HepG2 (cell line): ENCODE measurements around the gene TNFAIP3. TPM values are rescaled to one million over a fixed set of nuclear protein-coding genes. Genes with fewer than 3 reads are reported as not detected.

Source experiments
- ATAC-seq: fragments of 200-7000 bp; cut with Tn5 transposase; 3 replicates; pipeline ENCODE4 v1.9.1; 2020; ENCODE audit warnings: mild to moderate bottlenecking, moderate library complexity
- BruUV-seq: library from RNA; stranded (reverse); fragments of 400-500 nt; replicated peaks from 2 replicates; lab custom pipeline; 2021; lab: Mats Ljungman, UMichigan
- CTCF ChIA-PET: fragments of 300-600 bp; formaldehyde crosslinking; extraction: SDS; loops from one replicate; lab custom pipeline; 2021; ENCODE audit warnings: low total read pairs, inconsistent platforms, low intra/inter-chr PET ratio; lab: Yijun Ruan, JAX
- POLR2A ChIA-PET: fragments of 350-600 bp; sonication (Branson Sonifier 250); formaldehyde crosslinking; loops from one replicate; lab custom pipeline; 2020; ENCODE audit warnings: antibody characterized with exemption, inconsistent platforms; lab: Yijun Ruan, JAX
- DNase-seq: peaks from one replicate; pipeline ENCODE4 v3.0.0-alpha.2; 2015; ENCODE audit warnings: low spot score
- FAIRE-seq: peaks from 3 replicates; lab custom pipeline; 2011; peaks lifted over from hg19 to GRCh38; lab: Jason Lieb, UNC
- H2AFZ ChIP-seq: one replicate; pipeline ENCODE4 v1.6.1; 2011; ENCODE audit warnings: low read length, inconsistent platforms
- H3K27ac ChIP-seq: fragments of 300-600 bp; 3 replicates; pipeline ENCODE4 v1.8.0; 2011; ENCODE audit warnings: mixed run types, mild to moderate bottlenecking, mixed read lengths, low read length, inconsistent platforms; ENCODE audit not compliant: insufficient read depth; ENCODE audit errors: extremely low read length
- H3K27me3 ChIP-seq, 2 experiments: fragments of 200-600 bp in 1 of 2; 2 replicates in 1 of 2; 3 replicates in 1 of 2; pipeline versions ENCODE4 v1.6.0 to v1.8.0; 2011; ENCODE audit warnings: low read length in 2 of 2, mild to moderate bottlenecking in 2 of 2, moderate library complexity in 2 of 2, inconsistent platforms in 1 of 2; ENCODE audit not compliant: insufficient read depth in 2 of 2, control insufficient read depth in 1 of 2
- H3K36me3 ChIP-seq, 2 experiments: fragments of 200-600 bp in 1 of 2; replicated peaks in 1 of 2; 2 replicates in 1 of 2; 3 replicates in 1 of 2; pipeline versions ENCODE4 v1.5.1 to v1.8.0; 2011; ENCODE audit warnings: low read length in 2 of 2, inconsistent platforms in 1 of 2; ENCODE audit not compliant: insufficient read depth in 2 of 2, control insufficient read depth in 1 of 2
- H3K4me1 ChIP-seq: 2 replicates; pipeline ENCODE4 v1.5.1; 2012; ENCODE audit warnings: low read length, inconsistent platforms; ENCODE audit not compliant: insufficient read depth
- H3K4me2 ChIP-seq: 2 replicates; pipeline ENCODE4 v1.6.0; 2011; ENCODE audit warnings: low read depth, low read length, inconsistent platforms
- H3K4me3 ChIP-seq, 3 experiments: fragments of 200-600 bp in 1 of 3; sonication (generic), shearing (Covaris generic) in 1 of 3; replicated peaks in 1 of 3; 2 replicates each; pipeline ENCODE4 v1.5.1; 2011 to 2016; ENCODE audit warnings: low read length in 3 of 3, inconsistent platforms in 2 of 3, low read depth in 2 of 3, mild to moderate bottlenecking in 2 of 3, control low read depth in 1 of 3, mixed read lengths in 1 of 3; ENCODE audit not compliant: insufficient read depth in 1 of 3
- H3K79me2 ChIP-seq: one replicate; pipeline ENCODE4 v1.6.1; 2011; ENCODE audit warnings: low read length, inconsistent platforms; ENCODE audit not compliant: insufficient read depth
- H3K9ac ChIP-seq: 2 replicates; pipeline ENCODE4 v1.6.0; 2011; ENCODE audit warnings: mild to moderate bottlenecking, low read depth, low read length, inconsistent platforms; ENCODE audit not compliant: insufficient read depth
- H3K9me3 ChIP-seq: 2 replicates; pipeline ENCODE4 v1.5.1; 2012; ENCODE audit warnings: mild to moderate bottlenecking, low read length
- H4K20me1 ChIP-seq: 2 replicates; pipeline ENCODE4 v1.6.0; 2011; ENCODE audit warnings: inconsistent platforms, mild to moderate bottlenecking, low read length, moderate library complexity; ENCODE audit not compliant: insufficient read depth
- DR1 ChIP-seq: sonication (generic); formaldehyde crosslinking; IDR thresholded peaks from 2 replicates; pipeline ENCODE4 v1.8.0; 2021; ENCODE audit warnings: mild to moderate bottlenecking, missing genetic modification reagents, inconsistent platforms
- GLI4 ChIP-seq: sonication (generic); formaldehyde crosslinking; IDR thresholded peaks from 2 replicates; pipeline ENCODE4 v1.5.1; 2020; ENCODE audit warnings: missing genetic modification reagents, mild to moderate bottlenecking, moderate library complexity, borderline replicate concordance
- NCOA1 ChIP-seq: sonication (generic); formaldehyde crosslinking; IDR thresholded peaks from 2 replicates; pipeline ENCODE4 v1.9.0; 2021; ENCODE audit warnings: missing genetic modification reagents
- PPARG ChIP-seq: conservative IDR thresholded peaks from 2 replicates; pipeline ENCODE4 v1.6.1; 2016; ENCODE audit warnings: missing biosample characterization, missing genetic modification reagents
- TRIM24 ChIP-seq: sonication (generic); formaldehyde crosslinking; IDR thresholded peaks from 2 replicates; pipeline ENCODE4 v1.8.0; 2022; ENCODE audit warnings: mild to moderate bottlenecking, missing genetic modification reagents
- ZFP36 ChIP-seq: fragments of 150-350 bp; IDR thresholded peaks from 2 replicates; pipeline ENCODE4 v1.6.1; 2018; ENCODE audit warnings: borderline replicate concordance, low read length, low read depth; ENCODE audit not compliant: partially characterized antibody
- ZFP82 ChIP-seq: sonication (generic); formaldehyde crosslinking; IDR thresholded peaks from 2 replicates; pipeline ENCODE4 v1.5.1; 2020; ENCODE audit warnings: mild to moderate bottlenecking, missing genetic modification reagents, borderline replicate concordance
- ZNF615 ChIP-seq: sonication (generic); formaldehyde crosslinking; IDR thresholded peaks from 2 replicates; pipeline ENCODE4 v1.5.0; 2020; ENCODE audit warnings: mild to moderate bottlenecking, missing genetic modification reagents, borderline replicate concordance
- WGBS: methylation state at CpG from one replicate; pipeline ENCODE4 v1.1.6; 2017; ENCODE audit warnings: low lambda C conversion rate; 5-methylcytosine and 5-hydroxymethylcytosine counted together
- in situ Hi-C: cut with HindIII; loops from 2 replicates; pipeline ENCODE4 v1.10.0; 2017; ENCODE audit warnings: low pct_unique_long_range_greater_than_20kb; ENCODE audit not compliant: extremely low pct_ligation_motif_present
- intact Hi-C: fragments of 100-400 bp; cut with micrococcal nuclease; formaldehyde crosslinking; loops from one replicate; pipeline ENCODE4 v1.10.0; 2022; ENCODE audit not compliant: unreplicated experiment
- polyA plus RNA-seq, 8 experiments: library from polyadenylated mRNA; depleted of rRNA in 3 of 8; stranded (reverse) in 7 of 8; unstranded in 1 of 8; fragments of >200 nt; fragmentation: Illumina TruSeq in 4 of 8; extraction: Trizol in 4 of 8; gene quantifications; 2 replicates each; pipeline versions ENCODE4 v1.2.1 to v1.2.3, GENCODE V29; 2011 to 2016; ENCODE audit warnings: low read depth in 4 of 8, missing spikeins in 1 of 8, mixed read lengths in 1 of 8; ENCODE audit not compliant: insufficient read depth in 1 of 8
- total RNA-seq, 5 experiments: library from RNA; depleted of rRNA; stranded (reverse); fragments of >200 nt; fragmentation: Illumina TruSeq; extraction: Trizol; gene quantifications; 2 replicates each; pipeline ENCODE4 v1.2.3, GENCODE V29; 2016; ENCODE audit warnings: low read depth in 1 of 5
- TF ChIP-seq, protein P1 (sequence below): sonication (generic); formaldehyde crosslinking; IDR thresholded peaks from 2 replicates; pipeline ENCODE4 v1.4.0; 2020; ENCODE audit warnings: missing genetic modification reagents
- TF ChIP-seq, protein P2 (sequence below): sonication (generic); formaldehyde crosslinking; IDR thresholded peaks from 2 replicates; pipeline ENCODE4 v1.4.0; 2020; ENCODE audit warnings: missing genetic modification reagents
- TF ChIP-seq, protein P3 (sequence below): sonication (generic); formaldehyde crosslinking; IDR thresholded peaks from 2 replicates; pipeline ENCODE4 v1.5.0; 2020; ENCODE audit warnings: missing genetic modification reagents

The TNFAIP3 gene
- total and polyA plus RNA-seq, 2 of the 13 experiments (the other 11 are each of a cell fraction or from before 2014, with no cell fraction given) = 28.2 to 47.1 TPM

DNA sequence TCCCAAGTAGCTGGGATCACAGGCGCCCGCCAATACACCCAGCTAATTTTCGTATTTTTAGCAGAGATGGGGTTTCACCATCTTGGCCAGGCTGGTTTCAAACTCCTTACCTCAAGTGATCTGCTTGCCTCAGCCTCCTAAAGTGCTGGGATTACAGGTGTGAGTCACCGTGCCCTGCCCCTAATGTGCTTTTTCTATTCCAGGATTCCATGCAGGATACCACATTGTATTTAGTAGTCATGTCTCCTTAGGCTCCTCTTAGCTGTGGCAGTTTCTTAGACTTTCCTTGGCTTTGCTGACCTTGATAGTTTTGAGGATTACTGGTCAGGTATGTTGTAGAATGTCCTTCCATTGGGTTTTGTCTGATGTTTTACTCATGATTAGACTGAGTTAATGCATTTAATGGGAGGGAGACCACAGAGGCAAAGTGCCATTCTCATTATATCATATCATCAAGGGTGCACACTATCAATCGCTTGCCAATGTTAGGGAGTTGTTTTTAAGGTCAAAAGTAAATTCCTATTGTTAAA lies 39.6 kb upstream of the TNFAIP3 start:
- ATAC-seq = no peak

More for the DNA sequence above, 39.6 kb upstream of the TNFAIP3 start:
- H3K4me3 ChIP-seq = no peak overlapping the region
- FAIRE-seq = no peak
- TF ChIP-seq TRIM24 (CRISPR knock-in tag) (no peak), ZFP82 (CRISPR knock-in tag) (no peak), GLI4 (no peak), PPARG (CRISPR knock-in tag) (no peak), NCOA1 (no peak), ZNF615 (CRISPR knock-in tag) (no peak), DR1 (CRISPR knock-in tag) (no peak), ZFP36 (no peak)
- TF ChIP-seq, protein P1, sequence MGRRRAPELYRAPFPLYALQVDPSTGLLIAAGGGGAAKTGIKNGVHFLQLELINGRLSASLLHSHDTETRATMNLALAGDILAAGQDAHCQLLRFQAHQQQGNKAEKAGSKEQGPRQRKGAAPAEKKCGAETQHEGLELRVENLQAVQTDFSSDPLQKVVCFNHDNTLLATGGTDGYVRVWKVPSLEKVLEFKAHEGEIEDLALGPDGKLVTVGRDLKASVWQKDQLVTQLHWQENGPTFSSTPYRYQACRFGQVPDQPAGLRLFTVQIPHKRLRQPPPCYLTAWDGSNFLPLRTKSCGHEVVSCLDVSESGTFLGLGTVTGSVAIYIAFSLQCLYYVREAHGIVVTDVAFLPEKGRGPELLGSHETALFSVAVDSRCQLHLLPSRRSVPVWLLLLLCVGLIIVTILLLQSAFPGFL = no peak
- TF ChIP-seq, protein P2, sequence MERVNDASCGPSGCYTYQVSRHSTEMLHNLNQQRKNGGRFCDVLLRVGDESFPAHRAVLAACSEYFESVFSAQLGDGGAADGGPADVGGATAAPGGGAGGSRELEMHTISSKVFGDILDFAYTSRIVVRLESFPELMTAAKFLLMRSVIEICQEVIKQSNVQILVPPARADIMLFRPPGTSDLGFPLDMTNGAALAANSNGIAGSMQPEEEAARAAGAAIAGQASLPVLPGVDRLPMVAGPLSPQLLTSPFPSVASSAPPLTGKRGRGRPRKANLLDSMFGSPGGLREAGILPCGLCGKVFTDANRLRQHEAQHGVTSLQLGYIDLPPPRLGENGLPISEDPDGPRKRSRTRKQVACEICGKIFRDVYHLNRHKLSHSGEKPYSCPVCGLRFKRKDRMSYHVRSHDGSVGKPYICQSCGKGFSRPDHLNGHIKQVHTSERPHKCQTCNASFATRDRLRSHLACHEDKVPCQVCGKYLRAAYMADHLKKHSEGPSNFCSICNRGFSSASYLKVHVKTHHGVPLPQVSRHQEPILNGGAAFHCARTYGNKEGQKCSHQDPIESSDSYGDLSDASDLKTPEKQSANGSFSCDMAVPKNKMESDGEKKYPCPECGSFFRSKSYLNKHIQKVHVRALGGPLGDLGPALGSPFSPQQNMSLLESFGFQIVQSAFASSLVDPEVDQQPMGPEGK (CRISPR knock-in tag) = no peak
- TF ChIP-seq, protein P3, sequence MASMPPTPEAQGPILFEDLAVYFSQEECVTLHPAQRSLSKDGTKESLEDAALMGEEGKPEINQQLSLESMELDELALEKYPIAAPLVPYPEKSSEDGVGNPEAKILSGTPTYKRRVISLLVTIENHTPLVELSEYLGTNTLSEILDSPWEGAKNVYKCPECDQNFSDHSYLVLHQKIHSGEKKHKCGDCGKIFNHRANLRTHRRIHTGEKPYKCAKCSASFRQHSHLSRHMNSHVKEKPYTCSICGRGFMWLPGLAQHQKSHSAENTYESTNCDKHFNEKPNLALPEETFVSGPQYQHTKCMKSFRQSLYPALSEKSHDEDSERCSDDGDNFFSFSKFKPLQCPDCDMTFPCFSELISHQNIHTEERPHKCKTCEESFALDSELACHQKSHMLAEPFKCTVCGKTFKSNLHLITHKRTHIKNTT (CRISPR knock-in tag) = no peak
- CTCF ChIA-PET = no interaction called here
- no peaks in the 10 kb centered on the region for H3K79me2 ChIP-seq
- H3K4me2 ChIP-seq = no peak overlapping the region
- peaks cover 27% of the 10 kb centered on the region for H3K4me1 ChIP-seq
- no peak overlapping the region for H2AFZ ChIP-seq
- POLR2A ChIA-PET = no interaction called here
- DNase-seq = no peak
- intact Hi-C loops (no loop called here), in situ Hi-C loops (no loop called here)
- H3K36me3 ChIP-seq = no peaks in the 10 kb centered on the region
- no peak overlapping the region for H3K9ac ChIP-seq
- no peak overlapping the region for H3K27ac ChIP-seq
- no peaks in the 10 kb centered on the region for H3K27me3 ChIP-seq
- WGBS = 77% methylated on average over 5 of the region's 5 CpGs
- no peaks in the 10 kb centered on the region for H3K9me3 ChIP-seq
- H4K20me1 ChIP-seq = no peaks in the 10 kb centered on the region
- no TSS peak for BruUV-seq
